DMS53 (cell line): ENCODE data around the gene PLXND1.
"Not testable (repeated sequence)": the region's sequence is repeated elsewhere in the genome, so short reads cannot be mapped to it uniquely, and the experiment has no call there.

Experiments used
- DNase-seq: peaks from one replicate; lab custom pipeline; 2025; lab: John Stamatoyannopoulos, UW

The PLXND1 gene

DNA sequence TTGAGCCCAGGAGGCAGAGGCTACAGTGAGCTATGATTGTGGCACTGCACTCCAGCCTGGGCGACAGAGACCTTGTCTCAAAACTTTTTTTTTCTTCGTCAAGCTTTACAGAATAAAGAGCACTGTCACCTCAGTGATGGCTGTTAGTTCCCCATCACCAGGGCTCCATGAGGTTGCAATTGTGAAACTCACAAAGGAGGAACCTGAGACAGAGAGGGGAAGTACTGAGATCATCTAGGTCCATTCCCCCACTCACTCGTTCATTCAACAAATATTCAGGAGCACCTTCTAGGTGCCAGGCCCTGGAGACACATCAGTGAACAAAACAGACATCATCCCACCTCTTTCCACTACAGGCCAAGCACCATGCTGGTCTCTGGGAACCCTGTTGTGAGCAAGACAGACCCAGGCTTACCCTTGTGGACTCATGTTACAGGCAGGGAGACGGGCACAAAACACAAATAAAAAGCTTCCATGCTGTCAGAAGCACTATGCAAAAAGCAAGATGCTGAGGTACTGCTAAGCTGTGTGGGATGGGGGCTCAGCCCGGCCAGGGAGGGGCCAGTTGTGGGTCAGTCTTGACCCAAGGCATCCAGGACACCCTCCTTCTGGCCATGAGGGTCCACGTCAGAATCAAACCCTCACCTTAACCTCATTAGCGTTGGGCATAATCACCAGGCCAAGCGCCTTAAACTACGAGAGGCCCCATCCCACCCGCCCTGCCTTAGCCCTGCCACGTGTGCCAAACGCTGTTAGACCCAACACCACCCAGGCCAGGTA is 80.2 kb downstream of the PLXND1 start:
- DNase-seq = no peak

DNA sequence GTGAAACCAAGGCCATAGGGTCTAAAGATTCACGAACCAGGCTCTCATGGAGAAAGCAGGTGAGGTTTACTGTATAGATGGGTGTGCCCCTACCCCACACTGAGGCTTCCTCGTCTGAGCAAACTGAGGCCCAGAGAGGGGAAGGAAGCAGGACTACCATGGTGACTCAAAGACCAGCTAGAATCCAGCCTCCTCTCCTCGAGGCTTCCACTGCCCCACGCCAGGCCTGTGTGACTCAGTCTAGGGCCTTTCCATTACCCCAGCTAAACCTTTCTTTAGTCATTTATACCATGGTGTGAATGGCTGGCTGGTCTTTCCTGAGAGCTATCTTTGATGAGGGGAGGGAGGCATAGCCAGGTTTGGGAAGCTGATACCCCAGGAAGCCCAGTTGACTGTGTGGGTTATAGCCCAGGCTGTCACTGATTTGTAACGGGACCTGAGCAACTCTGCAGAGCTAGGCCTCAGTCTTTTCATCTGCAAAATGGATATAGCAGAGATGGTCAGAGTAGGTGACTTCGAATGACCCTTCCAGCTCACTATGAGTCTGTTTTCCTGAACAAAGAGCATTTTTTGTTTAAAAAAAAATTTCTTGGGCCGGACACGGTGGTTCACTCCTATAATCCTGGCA is 81.0 kb downstream of the PLXND1 start:
- no peak for DNase-seq

DNA sequence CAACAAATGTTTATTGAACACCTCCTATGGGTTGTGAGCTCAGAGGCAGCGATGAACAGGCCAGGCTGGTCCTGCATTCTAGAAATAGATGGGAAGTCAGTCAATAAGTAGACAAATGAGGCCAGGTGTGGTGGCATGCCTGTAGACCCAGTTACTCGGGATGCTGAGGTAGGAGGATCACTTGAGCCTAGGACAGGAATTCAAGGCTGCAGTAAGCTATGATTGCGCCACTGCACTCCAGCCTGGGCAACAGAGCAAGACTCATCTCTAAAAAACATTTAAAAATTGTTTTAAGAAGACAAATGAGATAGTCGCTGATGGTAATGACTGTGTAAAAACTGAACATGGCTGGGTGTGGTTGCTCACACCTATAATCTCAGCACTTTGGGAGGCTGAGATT is 82.4 kb downstream of the PLXND1 start:
- DNase-seq = no peak

DNA sequence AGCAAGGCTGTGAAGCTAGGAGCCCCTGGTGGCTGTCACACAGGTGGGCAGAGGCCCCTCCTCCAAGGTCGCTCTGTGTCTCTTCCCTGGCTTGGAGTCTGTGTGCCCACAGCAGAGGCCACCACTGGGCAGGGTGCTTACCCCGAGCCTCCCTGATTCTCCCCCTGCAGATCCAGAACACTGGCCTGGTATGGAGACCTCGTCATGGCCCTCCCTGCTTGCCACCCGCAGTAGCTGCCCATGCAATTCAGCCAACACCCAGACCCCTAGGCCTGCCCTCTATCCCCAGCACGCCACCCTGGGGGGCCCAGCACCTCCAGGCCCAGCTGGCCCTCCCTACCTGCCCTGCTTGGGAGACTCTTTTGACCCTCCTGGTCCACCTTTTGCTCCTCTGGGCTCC is 83.5 kb downstream of the PLXND1 start:
- no peak for DNase-seq

DNA sequence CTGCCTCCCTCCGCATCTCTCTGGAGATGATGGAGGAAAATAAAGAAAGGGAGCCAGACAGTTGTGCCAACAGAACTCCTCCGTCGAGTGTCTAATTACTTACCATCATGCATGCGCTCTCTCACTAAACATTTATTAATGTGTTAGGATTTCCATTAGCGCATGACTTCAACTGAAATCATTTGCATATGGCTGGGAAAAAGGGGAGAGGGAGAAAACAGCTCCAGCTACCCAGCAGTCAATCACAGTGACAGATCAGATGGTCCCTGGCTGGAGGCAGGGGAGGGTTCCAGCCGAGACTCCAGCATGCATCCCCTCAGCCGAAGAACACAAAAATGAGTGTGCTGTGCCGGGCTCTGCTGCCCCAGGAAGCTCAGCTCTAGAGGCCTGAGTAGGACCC is 84.9 kb downstream of the PLXND1 start:
- no peak for DNase-seq

DNA sequence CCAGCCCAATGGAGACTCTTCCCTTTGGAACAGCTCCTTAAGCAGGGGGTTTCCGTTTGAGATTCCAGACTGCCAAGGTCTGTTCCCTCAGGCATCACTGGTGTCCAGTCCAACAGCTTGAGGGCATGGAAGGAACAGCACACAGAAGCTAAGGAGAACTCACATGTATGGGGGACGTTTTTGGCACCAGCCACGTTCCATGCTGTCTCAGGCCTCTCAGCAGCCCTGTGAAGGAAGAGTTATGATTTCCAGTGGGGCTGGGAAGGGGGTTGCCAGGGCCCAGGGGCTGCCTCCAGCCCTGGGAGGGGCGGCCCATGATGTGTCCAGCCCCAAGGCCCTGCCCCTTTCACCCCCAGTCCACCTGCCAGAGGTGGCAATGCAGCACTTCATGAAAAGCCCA is 85.5 kb downstream of the PLXND1 start:
- no peak for DNase-seq

DNA sequence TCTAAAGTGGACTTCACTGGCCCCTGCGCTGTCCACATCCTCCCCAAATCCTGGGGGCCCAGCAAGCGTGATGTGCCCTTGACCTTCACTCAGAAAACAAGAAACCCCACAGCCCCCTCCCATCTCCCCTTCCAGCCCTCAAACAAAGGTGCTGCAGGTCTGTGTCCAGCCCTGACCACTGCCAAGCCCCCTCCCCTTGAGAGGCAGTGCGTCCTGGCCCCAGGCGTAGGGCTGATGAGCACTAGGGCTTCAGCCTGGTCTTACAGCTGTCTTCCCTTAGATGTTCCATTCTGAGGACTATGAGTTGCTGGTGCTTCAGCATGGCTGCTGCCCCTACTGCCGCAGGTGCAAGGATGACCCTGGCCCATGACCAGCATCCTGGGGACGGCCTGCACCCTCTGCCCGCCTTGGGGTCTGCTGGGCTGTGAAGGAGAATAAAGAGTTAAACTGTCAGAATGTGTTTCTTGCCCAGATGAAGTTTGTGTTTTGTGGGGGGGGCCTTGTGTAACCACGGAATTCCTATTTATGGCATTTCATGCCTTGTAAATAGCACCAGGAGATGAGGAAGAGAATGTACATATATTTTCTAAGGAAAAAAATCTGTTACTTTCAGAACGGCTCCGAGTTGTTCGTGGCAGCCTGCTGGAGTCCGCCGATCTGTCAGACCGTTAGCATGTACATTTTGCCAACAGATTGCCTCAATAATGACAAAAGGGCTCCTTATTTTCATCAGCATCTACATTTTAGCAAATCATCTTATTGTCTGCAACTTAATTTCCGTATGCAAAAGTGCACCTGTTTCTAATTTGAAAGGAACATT is 86.4 kb downstream of the PLXND1 start:
- DNase-seq = no peak

DNA sequence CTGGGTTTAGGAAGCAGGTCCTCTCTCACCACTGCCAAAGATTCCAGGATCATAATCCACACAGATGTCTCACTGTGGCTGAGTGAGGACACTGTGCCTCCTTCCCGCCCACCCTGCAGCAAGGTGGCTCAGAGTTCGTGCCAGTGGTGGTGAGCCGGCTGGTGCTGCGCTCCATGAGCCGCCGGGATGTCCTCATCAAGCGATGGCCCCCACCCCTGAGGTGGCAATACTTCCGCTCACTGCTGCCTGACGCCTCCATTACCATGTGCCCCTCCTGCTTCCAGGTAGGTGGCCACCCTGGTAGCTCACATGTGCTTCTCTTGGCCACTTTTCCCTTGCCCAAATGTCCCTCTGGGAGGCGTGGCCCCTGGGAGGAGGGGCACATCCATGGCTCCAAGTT is 87.0 kb downstream of the PLXND1 start:
- no peak for DNase-seq

DNA sequence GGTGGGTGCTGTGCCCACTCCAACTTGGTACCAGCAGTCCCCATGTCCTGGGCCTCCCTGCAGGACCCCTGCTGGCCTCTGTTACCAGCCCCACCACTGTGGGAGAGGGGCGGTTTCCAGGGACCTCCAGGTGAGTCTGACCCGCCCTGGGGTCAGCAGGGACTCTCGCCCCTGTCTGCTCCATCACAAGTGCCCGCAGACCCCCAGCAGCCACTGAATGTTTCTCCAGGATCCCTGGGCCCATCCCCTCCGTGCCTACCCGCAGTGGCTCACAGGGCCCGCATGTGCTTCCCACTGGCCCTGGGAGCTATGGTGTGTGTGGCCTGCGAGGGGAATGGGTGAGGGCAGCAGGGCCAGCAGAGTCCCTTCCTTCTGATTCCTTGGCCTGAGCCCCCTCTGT is 87.9 kb downstream of the PLXND1 start:
- DNase-seq = no peak

DNA sequence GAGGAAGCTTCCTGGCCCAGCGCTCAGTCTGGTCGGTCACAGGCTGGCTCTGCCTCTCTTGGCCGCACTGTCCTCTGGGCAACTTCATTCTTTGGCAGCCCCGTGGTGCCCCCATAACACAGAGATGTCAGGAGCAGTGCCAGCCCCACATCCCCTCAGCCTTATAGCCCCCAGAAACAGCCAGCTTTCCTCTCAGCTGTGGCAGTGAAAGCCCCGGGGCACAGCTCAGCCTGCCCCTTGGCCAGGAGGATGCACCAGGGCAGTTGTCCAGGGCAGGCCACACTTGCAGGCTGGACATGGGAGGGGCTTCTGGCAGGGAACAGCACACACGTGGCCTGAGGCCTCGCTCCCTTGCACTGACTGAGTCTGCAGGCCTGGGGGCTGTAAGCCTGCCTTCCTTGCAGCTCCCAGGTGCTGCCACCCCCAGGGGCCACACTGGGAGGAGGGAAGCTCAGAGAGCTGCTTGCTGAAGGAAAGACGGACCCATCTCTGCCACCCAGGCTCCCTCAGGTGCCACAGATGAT is 88.4 kb downstream of the PLXND1 start:
- DNase-seq = no peak

DNA sequence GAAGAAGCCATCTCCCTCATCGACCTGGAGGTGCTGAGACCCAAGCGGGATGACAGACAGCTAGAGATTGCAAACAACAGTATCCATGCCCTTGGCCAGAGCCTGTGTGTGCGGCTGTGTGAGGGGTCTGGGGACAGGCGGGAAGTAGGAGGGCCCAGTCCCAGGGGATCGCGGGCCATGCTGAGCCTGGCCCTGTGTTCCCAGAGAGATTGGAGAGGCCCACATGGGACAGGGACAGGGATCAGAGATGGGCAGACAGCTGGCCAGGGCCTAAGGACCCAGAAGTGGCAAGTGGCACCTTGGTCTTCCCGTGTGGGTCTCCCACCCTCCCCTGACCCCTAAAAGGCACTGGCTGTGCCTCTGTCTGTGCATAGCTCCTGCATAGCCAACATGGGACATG is 89.0 kb downstream of the PLXND1 start:
- DNase-seq = no peak

DNA sequence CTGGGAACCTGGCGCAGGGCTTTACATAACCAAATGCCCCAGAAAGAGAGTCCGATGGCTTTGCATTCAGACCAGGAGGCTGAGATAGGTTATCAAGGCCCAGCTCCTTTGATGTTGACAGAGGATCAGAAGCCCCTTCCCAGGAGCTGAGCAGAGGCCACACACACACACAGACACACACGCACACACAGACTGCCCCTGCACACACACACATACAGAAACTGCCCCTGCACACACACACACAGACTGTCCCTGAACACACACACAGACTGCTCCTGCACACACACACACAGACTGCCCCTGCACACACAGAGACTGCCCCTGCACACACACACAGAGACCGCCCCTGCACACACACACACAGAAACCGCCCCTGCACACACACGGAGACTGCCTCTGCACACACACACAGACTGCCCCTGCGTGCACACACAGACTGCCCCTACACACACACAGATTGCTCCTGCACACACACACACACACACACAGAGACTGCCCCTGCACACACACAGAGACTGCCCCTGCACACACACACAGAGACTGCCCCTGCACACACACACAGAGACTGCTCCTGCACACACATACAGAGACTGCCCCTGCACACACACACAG is 90.5 kb downstream of the PLXND1 start:
- DNase-seq = not testable (repeated sequence)

DNA sequence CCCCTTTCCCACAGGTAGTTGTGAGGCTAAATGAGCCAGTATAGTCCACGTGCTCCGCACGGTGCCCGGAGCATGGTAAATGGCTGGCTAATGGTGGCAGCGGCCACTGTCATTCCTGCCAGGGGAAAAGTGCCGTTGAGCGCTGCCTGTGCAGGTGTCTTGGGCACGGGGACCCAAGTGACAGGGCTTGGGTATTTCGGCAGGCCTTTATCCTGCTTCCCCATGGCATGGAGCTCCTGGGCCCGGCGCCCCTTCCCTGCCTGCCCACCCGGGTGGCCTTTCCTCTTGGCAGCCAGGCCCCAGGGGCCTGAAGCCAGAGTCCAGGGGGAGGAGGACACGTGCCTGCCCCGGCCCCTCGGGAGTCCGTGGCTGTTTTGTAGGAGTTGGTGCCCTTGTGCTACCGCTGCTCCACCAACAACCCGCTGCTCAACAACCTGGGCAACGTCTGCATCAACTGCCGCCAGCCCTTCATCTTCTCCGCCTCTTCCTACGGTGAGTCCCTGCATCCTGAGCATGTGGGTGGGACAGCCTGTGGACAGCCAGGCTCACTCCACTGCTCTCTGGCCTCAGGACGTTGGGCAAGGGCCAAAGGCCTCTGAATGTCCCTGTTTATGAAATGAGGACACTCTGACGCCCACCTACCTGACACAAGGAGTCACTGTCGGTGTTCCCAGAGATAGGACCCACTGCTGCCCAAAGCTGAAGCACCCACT is 91.2 kb downstream of the PLXND1 start:
- DNase-seq = not testable (repeated sequence)

DNA sequence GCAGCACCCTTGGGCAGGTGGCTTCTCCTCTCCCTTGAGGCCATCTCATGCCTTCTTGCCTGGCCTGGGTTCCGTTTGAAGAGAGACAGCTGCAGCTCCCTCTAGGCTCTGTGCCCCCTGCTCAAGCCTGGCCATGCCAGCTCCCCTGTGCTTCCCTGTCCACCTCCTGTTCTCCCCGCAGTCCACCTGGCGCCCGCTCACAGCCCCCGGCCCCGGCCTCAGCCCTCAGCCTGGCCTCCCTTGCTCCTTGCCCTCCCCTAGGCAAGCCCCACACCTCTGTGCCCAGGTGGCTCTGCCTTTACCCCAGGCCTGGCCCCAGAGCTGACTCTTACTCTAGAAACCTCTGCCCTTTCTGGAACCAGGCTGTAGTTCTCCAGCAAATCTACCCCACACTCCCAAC is 91.9 kb downstream of the PLXND1 start:
- DNase-seq = no peak

DNA sequence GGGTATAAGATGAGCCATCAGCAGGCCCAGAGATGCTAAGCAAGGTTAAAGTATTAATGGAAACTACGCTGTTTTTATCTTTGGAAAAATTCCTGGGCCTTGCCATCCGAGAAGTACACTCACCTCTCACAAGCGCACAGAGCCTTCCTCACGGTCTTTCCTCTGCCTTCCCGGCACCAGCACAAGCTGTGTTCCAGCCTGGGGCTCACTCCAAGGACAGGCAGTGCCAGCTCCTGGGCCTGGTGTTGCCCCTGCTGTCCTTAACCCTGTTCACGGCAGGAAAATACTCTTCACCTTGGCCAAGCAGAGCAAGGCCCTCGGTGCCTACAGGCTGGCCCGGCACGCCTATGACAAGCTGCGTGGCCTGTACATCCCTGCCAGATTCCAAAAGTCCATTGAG is 92.4 kb downstream of the PLXND1 start:
- no peak for DNase-seq

DNA sequence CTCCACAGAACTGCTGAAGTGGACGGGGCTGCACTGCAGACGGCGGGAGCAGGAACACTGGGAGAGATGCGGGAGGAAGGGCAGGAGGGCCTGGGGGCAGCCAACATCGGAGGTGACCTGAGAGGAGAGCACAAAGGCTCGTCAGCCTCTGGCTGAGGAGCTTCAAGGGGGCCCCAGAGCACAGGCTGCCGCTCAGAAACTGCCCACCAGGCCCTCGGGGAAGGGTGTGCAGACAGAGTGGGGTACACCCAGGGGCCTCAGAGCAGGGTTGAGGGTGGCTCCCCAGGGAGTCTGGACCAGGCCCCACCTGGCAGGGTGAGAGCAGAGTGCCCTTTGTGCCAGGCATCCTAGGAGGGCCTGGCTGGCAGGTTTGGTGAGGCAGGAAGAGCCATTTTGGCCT is 92.8 kb downstream of the PLXND1 start:
- DNase-seq = no peak

DNA sequence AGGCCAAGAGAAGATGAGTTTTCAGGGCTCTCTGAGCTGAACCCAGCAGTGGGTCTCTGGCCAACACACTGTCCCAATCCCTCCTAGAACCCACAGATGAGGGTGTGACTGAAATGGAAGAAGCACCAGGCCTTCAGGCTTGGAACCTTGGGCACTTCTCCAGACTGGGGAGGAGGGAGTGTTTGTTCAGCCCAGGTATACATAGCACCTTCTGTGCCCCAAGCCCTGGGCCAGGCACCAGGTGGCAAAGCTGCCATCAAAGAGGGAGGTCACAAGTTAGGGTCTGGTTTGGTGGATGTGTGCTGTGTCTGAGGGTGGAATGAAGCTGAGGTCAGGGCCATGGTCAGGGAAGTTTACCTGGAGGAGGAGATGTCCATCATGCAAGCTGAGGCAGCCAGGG is 93.9 kb downstream of the PLXND1 start:
- no peak for DNase-seq

DNA sequence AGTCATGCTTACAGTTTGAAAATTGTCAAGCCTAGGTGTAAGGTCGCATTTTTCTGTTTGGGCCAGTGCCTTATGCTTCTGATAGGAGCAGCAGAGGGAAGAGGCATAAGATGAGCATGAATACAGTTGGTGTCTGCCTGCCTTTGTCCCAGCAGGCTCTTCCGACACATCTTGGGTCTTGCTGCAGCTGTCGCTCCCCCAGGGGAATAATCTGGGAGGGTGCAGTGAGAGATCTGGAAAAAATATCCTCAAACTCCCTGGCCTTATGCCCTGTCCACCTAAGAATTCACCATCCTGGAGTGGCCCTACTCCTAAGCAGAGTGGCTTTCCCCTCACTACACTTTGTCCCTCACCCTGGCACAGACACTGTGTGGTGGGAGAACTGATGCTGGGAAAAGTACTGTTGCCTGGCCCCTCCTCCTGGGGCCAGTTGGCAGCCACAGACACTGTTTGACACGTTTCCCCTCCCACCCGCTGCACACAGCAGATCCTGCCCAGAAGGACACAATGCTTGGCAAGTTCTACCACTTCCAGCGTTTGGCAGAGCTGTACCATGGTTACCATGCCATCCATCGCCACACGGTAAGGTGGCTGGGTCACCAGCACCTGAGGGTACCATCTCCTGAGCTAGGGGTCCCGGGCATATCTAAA is 99.2 kb downstream of the PLXND1 start:
- no peak for DNase-seq

DNA sequence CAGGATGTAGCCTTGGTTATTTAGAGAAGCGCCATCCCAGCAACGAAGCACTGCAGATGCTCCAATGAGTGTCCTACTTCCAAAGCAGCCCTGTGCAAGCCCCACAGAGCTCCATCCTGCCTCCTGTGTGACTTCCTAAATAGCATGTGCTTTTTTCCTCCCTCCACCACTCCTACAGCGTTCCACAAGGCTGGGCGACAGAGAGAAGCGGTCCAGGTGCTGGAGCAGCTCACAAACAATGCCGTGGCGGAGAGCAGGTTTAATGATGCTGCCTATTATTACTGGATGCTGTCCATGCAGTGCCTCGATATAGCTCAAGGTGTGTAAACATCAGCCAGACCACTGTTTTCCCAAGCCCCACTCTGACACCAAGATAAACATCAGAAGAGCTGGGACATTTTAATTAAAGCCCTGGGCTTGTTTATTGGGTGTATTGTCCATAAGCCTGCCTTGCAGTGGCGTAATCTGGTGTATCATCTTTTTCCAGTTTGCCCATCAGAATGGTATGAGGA is 100.2 kb downstream of the PLXND1 start:
- peak; percentile 69 for DNase-seq

DNA sequence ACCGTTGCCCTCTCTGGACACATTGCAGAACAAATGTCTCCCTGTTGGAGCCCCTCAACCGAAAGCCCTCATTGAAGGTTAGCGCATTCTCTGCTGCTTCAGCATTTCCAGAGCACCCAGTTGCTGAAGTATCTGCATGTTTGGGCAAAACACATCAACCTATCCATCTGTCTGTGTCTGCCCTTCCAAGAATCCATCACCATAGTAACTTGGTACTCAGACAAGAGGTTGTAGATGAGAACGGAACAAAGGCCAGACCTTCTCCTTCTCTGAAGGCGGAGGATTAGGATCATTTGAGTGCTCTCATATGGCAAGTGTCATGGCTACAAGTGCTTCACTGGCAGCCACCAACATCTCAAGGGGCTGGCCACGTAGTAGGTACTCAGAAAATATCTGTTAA is 101.1 kb downstream of the PLXND1 start:
- DNase-seq = peak; percentile 21
